GM12892 (cell line): Measurements from ENCODE around the gene CRYBA2.

ENCODE experiments used
- DNase-seq: peaks from one replicate; pipeline ENCODE4 v3.0.0; 2011; ENCODE audit not compliant: insufficient read length
- FAIRE-seq: peaks from 2 replicates; lab custom pipeline; 2011; peaks lifted over from hg19 to GRCh38; lab: Jason Lieb, UNC
- POLR2A ChIP-seq: IDR thresholded peaks from 2 replicates; pipeline ENCODE4 v1.6.1; 2011; ENCODE audit warnings: low read depth, low read length, control low read depth
- POLR2AphosphoS5 ChIP-seq: IDR thresholded peaks from 2 replicates; pipeline ENCODE4 v1.6.1; 2011; ENCODE audit warnings: low read depth, low read length, control low read depth
- TAF1 ChIP-seq: IDR thresholded peaks from 2 replicates; pipeline ENCODE4 v1.6.1; 2011; ENCODE audit warnings: low read depth, mild to moderate bottlenecking, control low read depth, low read length, borderline replicate concordance

CRYBA2 gene

DNA sequence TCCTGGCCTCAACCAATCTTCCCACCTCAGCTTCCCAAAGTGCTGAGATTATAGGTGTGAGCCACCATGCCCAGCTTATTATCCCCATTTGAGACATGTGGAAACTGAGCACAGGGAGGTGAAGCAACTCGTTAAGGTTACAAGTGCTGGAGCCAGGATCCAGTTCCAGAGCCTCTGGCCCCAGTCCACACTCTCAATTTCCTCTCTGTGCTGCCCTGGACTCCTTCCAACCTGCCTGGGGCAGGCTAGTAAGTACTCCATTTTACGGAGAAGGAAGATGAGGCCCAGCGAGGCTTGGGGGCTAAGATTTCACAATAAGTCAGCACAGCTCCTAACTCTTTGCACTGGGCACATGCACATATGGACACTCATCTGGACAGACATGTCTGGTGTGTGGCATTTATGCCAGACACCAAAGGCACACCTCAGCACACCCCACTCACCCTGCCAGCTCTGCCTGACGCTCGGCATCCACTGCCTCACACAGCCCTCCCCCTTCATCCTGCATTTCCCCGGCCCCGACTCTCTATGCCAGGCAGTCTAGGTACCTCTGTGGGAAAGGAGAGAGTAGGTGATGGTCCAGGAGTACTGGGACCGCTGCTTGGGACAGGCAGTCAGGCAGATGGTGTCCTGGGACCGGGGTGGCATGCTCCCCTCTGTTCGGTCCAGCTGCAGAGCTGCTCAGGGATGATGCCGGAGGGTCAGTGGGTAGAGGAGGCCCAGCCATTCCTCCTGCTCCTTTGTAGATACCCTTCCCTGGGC is 27.6 kb upstream of the CRYBA2 start:
- FAIRE-seq (no peak), DNase-seq (no peak)
- no peak for TF ChIP-seq POLR2A
- TF ChIP-seq POLR2AphosphoS5 = no peak
- no peak for TF ChIP-seq TAF1

DNA sequence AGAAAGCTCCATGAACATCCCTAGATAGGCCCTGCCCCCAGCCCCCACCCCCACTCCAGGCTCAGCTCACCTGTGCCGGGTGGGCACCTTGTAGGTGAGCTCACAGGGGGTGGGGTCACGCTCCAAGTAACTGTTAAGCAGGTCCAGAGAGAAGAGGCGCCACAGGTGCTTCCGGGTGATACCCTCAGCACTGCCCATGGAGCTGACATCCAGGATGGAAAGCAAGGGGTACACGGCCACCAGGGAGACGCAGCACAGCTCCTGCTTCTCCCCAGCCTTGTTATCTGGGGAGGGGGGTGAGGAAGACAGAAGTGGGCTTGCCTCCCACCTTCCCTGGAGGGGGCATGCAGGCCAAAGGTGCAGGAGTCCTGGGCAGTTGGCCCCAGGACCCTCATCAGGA is 26.2 kb upstream of the CRYBA2 start:
- FAIRE-seq (no peak), DNase-seq (no peak)
- TF ChIP-seq POLR2A = no peak
- TF ChIP-seq TAF1 = no peak
- TF ChIP-seq POLR2AphosphoS5 = no peak

DNA sequence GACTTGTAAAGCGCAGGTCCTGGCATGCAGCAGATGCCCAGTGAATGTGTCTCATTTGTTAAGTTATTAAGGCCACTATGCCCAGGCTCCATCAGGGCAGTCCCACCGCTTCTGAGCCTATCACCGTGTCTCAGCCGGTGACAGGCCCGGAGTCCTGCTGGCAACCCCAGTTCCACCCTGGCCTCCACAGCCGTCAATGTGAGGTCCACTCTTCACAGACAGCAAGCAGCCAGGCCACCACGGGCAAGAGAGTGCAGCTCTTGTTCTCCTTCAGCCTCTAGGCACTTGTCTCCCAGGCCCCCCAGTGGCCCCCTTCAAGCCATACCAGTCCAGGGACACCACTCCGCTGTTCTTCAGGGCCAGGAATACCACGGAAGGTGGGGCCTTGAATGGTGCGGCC is 25.5 kb upstream of the CRYBA2 start:
- FAIRE-seq (no peak), DNase-seq (no peak)
- TF ChIP-seq POLR2AphosphoS5 (no peak), POLR2A (no peak), TAF1 (no peak)

DNA sequence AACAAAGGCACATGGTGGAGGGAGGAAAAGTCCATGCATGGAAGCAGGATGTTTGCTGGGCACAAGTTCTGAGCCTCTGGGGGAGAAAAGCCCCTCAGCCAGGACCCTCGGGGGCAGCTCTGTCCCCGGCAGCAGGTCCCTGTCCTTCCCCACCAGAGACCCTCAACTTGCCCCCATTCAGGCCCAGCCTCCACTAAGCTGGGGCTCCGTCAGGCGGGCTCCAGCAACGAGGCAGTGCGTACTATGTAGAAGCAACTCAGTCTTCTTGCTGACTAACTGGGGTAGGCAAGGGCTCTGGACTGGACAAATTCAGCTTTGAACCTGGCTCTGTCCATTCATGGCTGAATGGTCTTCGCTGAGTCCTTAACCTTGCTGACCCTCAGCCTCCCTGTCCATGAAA is 25.1 kb upstream of the CRYBA2 start:
- DNase-seq = no peak
- no peak for FAIRE-seq
- no peak for TF ChIP-seq POLR2A
- TF ChIP-seq POLR2AphosphoS5 = no peak
- TF ChIP-seq TAF1 = no peak

DNA sequence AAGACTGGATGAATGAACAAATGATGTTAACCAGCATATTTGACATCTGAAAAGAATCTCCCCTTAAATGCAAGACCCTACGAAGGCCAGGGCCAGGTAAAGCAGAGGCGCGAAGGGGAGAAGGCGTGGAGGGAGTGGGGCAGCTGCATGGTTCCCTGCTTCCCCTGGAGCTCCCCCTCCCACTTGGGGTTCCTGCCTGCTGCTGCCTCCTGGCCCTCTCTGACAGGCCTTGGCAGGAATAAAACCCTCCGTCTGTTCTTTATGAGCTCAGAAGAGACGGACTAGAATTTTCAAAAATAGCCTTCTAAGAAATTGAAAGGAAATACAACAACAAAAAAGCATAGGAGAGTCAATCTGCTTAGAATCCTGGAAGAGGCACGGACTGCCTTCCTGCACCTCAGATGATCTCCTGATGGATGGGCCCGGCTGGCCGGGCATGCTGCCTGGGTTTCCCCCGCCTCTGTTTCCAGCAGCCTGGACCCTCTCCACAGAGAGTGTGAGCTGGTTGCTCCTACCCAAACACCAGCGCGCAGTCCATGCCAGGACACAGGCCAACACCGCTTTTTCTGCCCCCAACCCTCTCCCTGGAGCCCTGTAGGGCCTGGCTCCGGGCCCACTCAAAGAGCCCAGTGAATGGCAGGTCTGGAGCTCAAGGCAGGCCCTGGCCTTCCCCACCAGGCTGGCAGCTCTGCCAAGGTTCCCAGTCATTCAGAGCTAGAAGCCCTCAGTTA is 24.1 kb upstream of the CRYBA2 start:
- TF ChIP-seq POLR2AphosphoS5 (no peak), POLR2A (no peak), TAF1 (no peak)
- no peak for FAIRE-seq
- no peak for DNase-seq

DNA sequence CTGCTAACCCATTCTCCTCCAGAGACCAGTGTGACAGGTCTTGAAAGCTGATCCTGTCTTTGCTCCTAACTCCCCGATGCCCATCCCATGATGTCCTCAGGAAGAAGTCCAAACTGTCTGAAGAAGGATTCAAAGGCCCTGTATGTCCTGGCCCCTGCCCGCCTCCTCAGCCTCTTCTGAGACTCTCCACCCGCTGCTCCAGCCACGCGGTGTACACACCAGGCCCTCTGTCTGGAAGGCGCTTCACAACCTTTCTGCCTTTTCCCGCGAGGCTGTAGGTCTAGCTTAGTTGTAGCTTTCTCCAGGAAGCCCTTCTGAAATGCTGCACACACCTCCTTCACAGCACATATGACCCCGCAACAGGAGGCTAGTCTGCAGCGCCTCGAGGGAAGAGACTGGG is 23.5 kb upstream of the CRYBA2 start:
- FAIRE-seq (no peak), DNase-seq (no peak)
- TF ChIP-seq TAF1 = no peak
- TF ChIP-seq POLR2AphosphoS5 = no peak
- no peak for TF ChIP-seq POLR2A

DNA sequence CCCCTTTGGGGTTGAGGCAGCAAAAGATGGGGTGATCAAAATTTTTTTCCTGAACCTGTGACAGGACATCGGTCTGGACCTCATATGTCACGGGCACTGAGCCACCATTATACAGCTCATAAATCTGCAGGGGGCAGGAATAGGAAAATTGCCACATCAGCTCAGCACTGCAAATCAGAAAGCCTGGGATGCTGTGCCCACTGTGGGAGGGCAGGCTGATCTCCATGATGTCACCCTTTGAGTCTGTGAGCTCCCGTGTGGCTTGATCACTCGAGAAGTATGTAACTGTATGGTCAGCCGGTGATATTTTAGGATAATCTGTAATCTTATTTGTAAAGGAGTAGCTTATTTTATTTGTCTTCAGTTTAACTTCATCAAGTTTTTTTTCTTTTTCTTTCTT is 17.7 kb upstream of the CRYBA2 start:
- TF ChIP-seq TAF1 (no peak), POLR2A (no peak), POLR2AphosphoS5 (no peak)
- FAIRE-seq = no peak

DNA sequence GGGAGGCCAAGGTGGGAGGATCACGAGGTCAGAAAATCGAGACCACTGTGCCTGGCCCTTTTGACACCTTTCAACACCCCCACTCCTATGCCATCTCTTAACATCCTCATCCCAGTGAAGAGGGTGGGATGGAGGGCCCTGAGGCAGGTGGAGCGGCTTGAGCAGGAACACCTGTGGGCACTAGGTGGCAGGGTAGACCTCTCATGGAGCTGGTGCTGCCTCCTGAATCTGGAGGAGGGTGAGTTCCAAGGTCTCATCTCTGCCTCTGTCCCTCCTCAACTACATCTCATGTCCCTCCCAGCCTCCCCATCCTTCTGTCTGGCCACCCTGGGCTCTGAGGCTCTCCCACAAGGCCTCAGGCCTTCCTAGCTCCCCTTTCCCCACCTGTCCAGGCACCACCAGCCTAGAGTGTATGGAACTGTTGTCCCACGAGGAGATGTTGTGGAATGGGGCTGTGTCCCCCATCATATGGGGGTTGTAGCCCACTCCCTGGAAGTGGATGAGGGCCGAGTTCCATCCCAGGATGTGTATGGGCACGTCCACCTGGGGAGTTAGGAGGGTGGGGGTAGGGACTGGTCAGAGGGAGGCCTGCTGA is 17.0 kb upstream of the CRYBA2 start:
- no peak for TF ChIP-seq POLR2A
- TF ChIP-seq TAF1 = no peak
- no peak for TF ChIP-seq POLR2AphosphoS5
- DNase-seq = peak; percentile 61
- no peak for FAIRE-seq

More for the DNA sequence above, 17.7 kb upstream of the CRYBA2 start:
- no peak for DNase-seq

DNA sequence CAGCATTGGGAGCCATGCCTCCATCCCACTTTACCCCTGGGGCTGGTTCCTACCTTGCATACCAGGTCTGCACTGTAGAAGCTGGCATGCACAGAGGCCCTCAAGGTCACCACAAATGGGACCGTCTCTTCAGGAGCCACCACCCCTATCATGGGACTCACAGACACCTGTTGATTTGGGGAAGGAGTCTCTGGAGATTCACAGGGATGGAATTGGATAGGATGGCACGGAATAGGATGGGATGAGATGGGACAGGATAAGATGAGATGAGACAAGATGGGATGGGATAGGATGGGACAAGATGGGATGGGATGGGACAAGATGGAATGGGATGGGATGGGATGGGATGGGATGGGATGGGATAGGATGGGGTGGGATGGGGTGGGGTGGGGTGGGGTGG is 16.1 kb upstream of the CRYBA2 start:
- no peak for DNase-seq
- TF ChIP-seq POLR2A (no peak), POLR2AphosphoS5 (no peak), TAF1 (no peak)
- no peak for FAIRE-seq

DNA sequence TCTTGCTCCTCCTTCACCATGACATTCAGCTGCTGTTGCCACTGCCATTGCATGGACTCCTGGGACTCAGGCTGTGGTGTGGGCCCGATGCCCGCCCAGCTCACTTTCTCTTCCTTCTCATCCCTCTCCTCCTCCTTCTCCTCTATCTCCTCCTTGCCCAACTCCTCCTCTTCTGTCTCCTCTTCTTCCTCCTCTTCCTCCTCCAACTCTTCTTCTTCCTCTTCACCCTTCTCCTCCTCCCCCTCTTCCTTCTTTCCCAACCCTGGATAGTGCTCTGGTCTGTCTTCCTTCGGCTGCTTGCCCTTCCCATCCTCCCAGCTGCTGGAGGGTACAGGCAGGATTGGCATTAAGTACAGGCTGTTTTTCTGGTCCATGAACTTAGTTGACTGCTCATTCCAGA is 10.8 kb upstream of the CRYBA2 start:
- no peak for DNase-seq
- no peak for FAIRE-seq
- TF ChIP-seq POLR2AphosphoS5 = no peak
- no peak for TF ChIP-seq POLR2A
- no peak for TF ChIP-seq TAF1

DNA sequence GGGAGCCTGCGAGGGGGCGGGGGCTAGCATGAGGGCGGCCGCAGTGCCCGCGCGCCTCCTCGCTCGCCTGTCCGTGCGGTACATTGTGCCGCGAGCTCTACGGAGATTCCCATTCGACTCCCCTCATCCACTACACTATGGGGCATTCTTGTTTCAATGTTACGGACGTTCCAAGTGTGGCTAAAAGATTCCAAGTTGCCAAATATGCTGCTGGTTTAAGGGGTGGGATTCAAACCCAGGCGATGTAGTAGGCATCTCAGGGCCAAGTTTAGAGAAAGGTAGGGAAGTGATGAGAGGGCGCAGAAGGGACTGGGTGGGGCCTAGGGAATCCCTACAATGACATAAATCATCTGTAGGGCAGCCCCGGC is 10.0 kb upstream of the CRYBA2 start:
- DNase-seq (no peak), FAIRE-seq (no peak)
- TF ChIP-seq POLR2A = no peak
- TF ChIP-seq POLR2AphosphoS5 = no peak
- TF ChIP-seq TAF1 = no peak

DNA sequence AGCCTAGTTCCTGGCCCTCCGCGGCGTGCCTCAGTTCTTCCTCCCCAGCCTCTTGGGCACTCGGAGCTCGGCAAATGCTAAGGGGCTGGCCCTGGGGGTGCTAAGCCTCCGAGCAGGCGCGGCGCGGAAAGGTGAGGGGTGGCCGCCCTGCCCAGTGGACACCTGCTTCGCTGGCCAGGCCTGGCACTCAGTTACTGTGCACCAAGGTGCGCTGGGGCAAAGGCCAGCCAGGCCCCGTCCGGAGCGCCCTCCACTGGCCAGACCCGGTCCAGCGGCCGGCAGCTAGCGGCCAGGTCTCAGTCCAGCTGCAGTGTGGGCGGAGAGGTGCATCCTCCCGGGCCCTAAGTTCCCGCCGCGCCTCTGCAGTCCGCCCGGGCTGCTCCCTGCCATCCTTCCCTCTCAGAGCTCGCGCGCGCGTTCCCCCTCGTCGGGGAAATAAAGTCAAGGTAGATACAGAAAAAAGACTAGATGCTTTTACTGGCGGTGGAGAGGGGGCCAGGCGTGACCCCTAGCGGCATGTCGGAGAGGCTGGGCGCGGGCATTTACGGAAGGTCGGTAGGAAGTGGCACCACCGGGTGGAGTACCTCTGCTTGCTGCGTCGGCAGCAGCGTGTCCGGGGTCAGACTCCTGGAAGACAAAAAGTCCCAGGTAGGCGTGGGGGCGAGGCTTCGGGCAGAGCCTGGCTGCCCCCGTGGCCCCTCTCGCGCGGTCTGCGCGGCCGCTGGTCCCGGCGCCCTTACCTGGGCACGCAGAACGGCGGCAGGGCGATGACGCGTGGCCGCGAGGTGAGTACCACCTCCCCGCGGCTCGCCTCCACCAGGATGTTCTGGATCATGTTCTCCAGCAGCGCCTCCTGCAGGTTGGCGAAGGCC is 9.4 kb upstream of the CRYBA2 start:
- no peak for FAIRE-seq
- TF ChIP-seq POLR2A (no peak), TAF1 (no peak), POLR2AphosphoS5 (no peak)

More for the DNA sequence above, 9.4 kb upstream of the CRYBA2 start:
- DNase-seq = no peak
